ENCODE measurements around the gene TOP2A. TPM values are rescaled to one million over a fixed set of nuclear protein-coding genes. Genes with fewer than 3 reads are reported as not detected.
"Not testable (repeated sequence)": the region's sequence is repeated elsewhere in the genome, so short reads cannot be mapped to it uniquely, and the experiment has no call there.

Gene TOP2A
- total RNA-seq, 6 experiments from 2014 or later = 0.22 to 7.3 (median 3.0) TPM

DNA sequence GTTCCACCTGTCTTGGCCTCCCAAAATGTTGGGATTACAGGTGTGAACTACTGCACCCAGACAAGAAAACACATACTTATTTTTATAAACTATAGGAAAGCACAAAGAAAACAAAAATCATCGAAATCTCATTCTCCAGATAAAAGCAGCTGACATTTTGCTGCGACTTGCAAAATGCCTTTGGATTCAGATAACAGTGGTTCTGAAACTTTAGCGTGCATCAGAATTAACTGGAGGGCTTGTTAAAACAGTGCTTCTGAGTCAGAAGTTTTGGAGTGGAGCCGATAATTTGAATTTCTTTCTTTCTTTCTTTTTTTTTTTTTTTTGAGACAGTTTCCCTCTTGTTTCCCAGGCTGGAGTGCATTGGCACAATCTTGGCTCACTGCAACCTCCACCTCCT lies 35.4 kb downstream of the TOP2A start:
- Histone ChIP-seq H3K9me3 (no peaks in the 10 kb centered on the region), H3K4me1 (no peaks in the 10 kb centered on the region), H3K4me3 (no peak overlapping the region), H3K36me3 (no peaks in the 10 kb centered on the region), H3K27ac (no peak overlapping the region), H3K27me3 (no peaks in the 10 kb centered on the region)
- no peak for ATAC-seq
- TF ChIP-seq, protein P1, sequence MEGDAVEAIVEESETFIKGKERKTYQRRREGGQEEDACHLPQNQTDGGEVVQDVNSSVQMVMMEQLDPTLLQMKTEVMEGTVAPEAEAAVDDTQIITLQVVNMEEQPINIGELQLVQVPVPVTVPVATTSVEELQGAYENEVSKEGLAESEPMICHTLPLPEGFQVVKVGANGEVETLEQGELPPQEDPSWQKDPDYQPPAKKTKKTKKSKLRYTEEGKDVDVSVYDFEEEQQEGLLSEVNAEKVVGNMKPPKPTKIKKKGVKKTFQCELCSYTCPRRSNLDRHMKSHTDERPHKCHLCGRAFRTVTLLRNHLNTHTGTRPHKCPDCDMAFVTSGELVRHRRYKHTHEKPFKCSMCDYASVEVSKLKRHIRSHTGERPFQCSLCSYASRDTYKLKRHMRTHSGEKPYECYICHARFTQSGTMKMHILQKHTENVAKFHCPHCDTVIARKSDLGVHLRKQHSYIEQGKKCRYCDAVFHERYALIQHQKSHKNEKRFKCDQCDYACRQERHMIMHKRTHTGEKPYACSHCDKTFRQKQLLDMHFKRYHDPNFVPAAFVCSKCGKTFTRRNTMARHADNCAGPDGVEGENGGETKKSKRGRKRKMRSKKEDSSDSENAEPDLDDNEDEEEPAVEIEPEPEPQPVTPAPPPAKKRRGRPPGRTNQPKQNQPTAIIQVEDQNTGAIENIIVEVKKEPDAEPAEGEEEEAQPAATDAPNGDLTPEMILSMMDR (IDR thresholded peaks at IDR 0.05) = no peak
- TF ChIP-seq POLR2A (IDR thresholded peaks at IDR 0.05) = no peak
- intact Hi-C loops (cut with DNase I) = no loop called here
- 98% methylated on average over 4 of the region's 4 CpGs for WGBS (ENCODE audit: insufficient coverage, low coverage, low lambda C conversion rate, missing lambda C conversion rate)
- no peak for DNase-seq

DNA sequence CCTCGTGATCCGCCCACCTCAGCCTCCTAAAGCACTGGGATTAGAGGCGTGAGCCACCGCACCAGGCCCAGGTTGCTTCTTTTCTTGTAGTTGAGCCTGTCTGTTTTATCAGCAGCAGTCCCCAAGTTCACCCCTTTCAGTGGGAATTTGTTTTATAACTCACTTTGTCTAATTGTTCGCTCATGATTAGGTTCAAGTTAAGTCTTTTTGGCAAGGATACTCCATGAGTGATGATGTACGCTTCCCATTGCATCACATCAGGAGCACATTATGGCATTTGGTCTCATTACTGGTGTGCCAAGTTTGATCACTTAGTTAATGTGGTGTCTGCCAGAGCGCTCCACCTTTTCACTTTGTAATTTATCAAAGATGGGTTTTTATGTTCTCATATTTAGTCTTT lies 38.7 kb downstream of the TOP2A start:
- ATAC-seq (no peak), DNase-seq (no peak)
- Histone ChIP-seq H3K9me3 (no peaks in the 10 kb centered on the region), H3K27me3 (no peaks in the 10 kb centered on the region), H3K27ac (no peak overlapping the region), H3K4me1 (no peaks in the 10 kb centered on the region), H3K36me3 (no peaks in the 10 kb centered on the region), H3K4me3 (no peak overlapping the region)
- WGBS (ENCODE audit: insufficient coverage, low coverage, low lambda C conversion rate, missing lambda C conversion rate) = 90% methylated on average over 3 of the region's 7 CpGs
- intact Hi-C loops (cut with DNase I) = no loop called here
- TF ChIP-seq POLR2A (IDR thresholded peaks at IDR 0.05) = no peak
- TF ChIP-seq, protein P1 (IDR thresholded peaks at IDR 0.05) = no peak

GRCh38 chr17:40377832-40378231 lies 39.9 kb downstream of the TOP2A start:
- Histone ChIP-seq H3K4me3 (no peak overlapping the region), H3K27me3 (no peaks in the 10 kb centered on the region), H3K9me3 (no peaks in the 10 kb centered on the region), H3K4me1 (no peaks in the 10 kb centered on the region), H3K36me3 (no peaks in the 10 kb centered on the region), H3K27ac (no peak overlapping the region)
- intact Hi-C loops (cut with DNase I) = no loop called here
- DNase-seq (no peak), ATAC-seq (no peak)
- WGBS (ENCODE audit: insufficient coverage, low coverage, low lambda C conversion rate, missing lambda C conversion rate) = 85% methylated on average over 7 of the region's 13 CpGs
- TF ChIP-seq, protein P1 (IDR thresholded peaks at IDR 0.05) = no peak
- TF ChIP-seq POLR2A (IDR thresholded peaks at IDR 0.05) = no peak

DNA sequence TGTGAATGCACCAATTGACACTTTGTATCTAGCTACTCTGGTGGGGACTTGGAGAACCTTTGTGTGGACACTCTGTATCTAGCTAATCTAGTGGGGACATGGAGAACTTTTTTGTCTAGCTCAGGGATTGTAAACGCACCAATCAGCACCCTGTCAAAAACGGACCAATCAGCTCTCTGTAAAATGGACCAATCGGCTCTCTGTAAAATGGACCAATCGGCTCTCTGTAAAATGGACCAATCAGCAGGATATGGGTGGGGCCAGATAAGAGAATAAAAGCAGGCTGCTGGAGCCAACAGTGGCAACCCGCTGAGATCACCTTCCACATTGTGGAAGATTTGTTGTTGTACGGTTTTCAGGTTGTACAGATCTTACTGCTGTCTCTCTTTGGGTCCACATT lies 41.2 kb downstream of the TOP2A start:
- H3K36me3 ChIP-seq; H3K9me3 ChIP-seq; ATAC-seq; H3K27ac ChIP-seq; intact Hi-C loops (cut with DNase I); DNase-seq; H3K4me1 ChIP-seq; H3K4me3 ChIP-seq; H3K27me3 ChIP-seq: not testable (repeated sequence)
- 17% methylated on average over 2 of the region's 6 CpGs for WGBS (ENCODE audit: insufficient coverage, low coverage, low lambda C conversion rate, missing lambda C conversion rate)

GRCh38 chr17:40375786-40376185 lies 41.9 kb downstream of the TOP2A start:
- H3K4me1 ChIP-seq; ATAC-seq; H3K36me3 ChIP-seq; H3K4me3 ChIP-seq; intact Hi-C loops (cut with DNase I); H3K9me3 ChIP-seq; H3K27me3 ChIP-seq; DNase-seq; H3K27ac ChIP-seq: not testable (repeated sequence)
- WGBS (ENCODE audit: insufficient coverage, low coverage, low lambda C conversion rate, missing lambda C conversion rate) = no CpG with 5 or more reads among the region's 21 CpGs
